GM12891 (cell line): ENCODE measurements around the gene SF3B5.

Source experiments
- PAX5 ChIP-seq: IDR thresholded peaks from 2 replicates; pipeline ENCODE4 v1.6.1; 2011; ENCODE audit warnings: low read length, moderate library complexity, mild to moderate bottlenecking; ENCODE audit not compliant: insufficient read depth, severe bottlenecking
- POLR2A ChIP-seq: IDR thresholded peaks from 2 replicates; pipeline ENCODE4 v1.6.1; 2011; ENCODE audit warnings: low read depth, low read length, control low read depth
- POLR2AphosphoS5 ChIP-seq: IDR thresholded peaks from 2 replicates; pipeline ENCODE4 v1.6.1; 2011; ENCODE audit warnings: low read depth, low read length, control low read depth
- TAF1 ChIP-seq: IDR thresholded peaks from 2 replicates; pipeline ENCODE4 v1.6.1; 2011; ENCODE audit warnings: low read depth, low read length, control low read depth

DNA sequence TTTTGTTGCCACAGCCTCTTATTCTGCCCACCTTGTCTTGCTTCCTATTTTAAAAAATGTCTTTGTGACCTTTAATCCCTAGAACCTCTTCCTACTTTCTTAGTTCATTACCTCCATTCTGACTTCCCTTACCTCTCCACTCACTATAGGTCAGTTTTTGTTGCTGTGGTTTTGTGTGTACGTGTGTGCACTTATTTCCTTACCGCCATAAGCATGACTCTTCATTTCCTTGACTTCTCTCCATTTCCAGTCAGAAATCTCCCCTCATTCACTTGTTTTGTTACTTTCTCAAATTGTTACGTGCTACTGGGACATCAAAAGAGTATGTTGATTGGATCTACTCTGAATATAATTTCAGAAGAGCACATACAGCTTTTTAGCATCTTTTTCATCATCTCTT, 26.6 kb downstream of the SF3B5 start:
- TF ChIP-seq PAX5: no peak
- no peak for TF ChIP-seq POLR2A
- TF ChIP-seq POLR2AphosphoS5: no peak
- no peak for TF ChIP-seq TAF1
